ENCODE data around the gene PRKAR1B.
"Not testable (repeated sequence)": the region's sequence is repeated elsewhere in the genome, so short reads cannot be mapped to it uniquely, and the experiment has no call there.

Gene PRKAR1B

GRCh38 chr7:551615-551970 lies 175.5 kb downstream of the PRKAR1B start:
- DNase-seq, result not testable (repeated sequence)

GRCh38 chr7:550881-551614 lies 176.0 kb downstream of the PRKAR1B start:
- no peak for DNase-seq

GRCh38 chr7:549891-550625 lies 177.0 kb downstream of the PRKAR1B start:
- DNase-seq, result no peak

- DNase-seq, result no peak
These were observed 177.8 kb downstream of the PRKAR1B start for GRCh38 chr7:549066-549890.

- no peak for DNase-seq
These were observed 178.7 kb downstream of the PRKAR1B start for GRCh38 chr7:548401-548800.

GRCh38 chr7:545470-545869 lies 181.6 kb downstream of the PRKAR1B start:
- DNase-seq, result no peak

GRCh38 chr7:544338-545221 lies 182.5 kb downstream of the PRKAR1B start:
- DNase-seq, result no peak

- DNase-seq, result no peak
These were observed 183.4 kb downstream of the PRKAR1B start for GRCh38 chr7:543501-544337.

GRCh38 chr7:542713-543500 lies 184.2 kb downstream of the PRKAR1B start:
- no peak for DNase-seq

- no peak for DNase-seq
These were observed 184.9 kb downstream of the PRKAR1B start for GRCh38 chr7:542131-542712.

GRCh38 chr7:541661-542060 lies 185.4 kb downstream of the PRKAR1B start:
- DNase-seq, result no peak

GRCh38 chr7:540997-541396 lies 186.1 kb downstream of the PRKAR1B start:
- DNase-seq, result no peak

- DNase-seq, result no peak
These were observed 186.5 kb downstream of the PRKAR1B start for GRCh38 chr7:540579-540978.

- DNase-seq, result no peak
These were observed 187.2 kb downstream of the PRKAR1B start for GRCh38 chr7:539731-540411.

- no peak for DNase-seq
These were observed 188.1 kb downstream of the PRKAR1B start for GRCh38 chr7:538764-539685.

GRCh38 chr7:537911-538634 lies 189.0 kb downstream of the PRKAR1B start:
- DNase-seq, result no peak

- DNase-seq, result no peak
These were observed 190.8 kb downstream of the PRKAR1B start for GRCh38 chr7:536231-536630.

GRCh38 chr7:534959-535358 lies 192.1 kb downstream of the PRKAR1B start:
- DNase-seq, result no peak

Data from stimulated activated CD4-positive, alpha-beta T cell treated with anti-CD3 and anti-CD28 coated beads, Interleukin-2, amount 100 ng/mL, for 48 hours (primary cell).